ENCODE measurements around the gene PIP4K2A. TPM values are rescaled to one million over a fixed set of nuclear protein-coding genes. Genes with fewer than 3 reads are reported as not detected.

Gene PIP4K2A
- total and polyA plus RNA-seq, 2 experiments from 2014 or later: 39.9 to 40.1 TPM

- H3K4me2 ChIP-seq: no peak overlapping the region
- no peaks in the 10 kb centered on the region for H3K27me3 ChIP-seq (ENCODE audit: insufficient read depth)
- Mint-ChIP-seq H3K36me3 (ENCODE audit: low read depth) (peaks cover 53% of the 10 kb centered on the region), H3K27ac (no peak overlapping the region), H3K27me3 (ENCODE audit: insufficient read depth, low read depth, poor library complexity) (peaks cover 3% of the 10 kb centered on the region), H3K9me3 (peaks cover 3% of the 10 kb centered on the region; the same call in 2 of the 3 replicates), H3K4me1 (peaks cover 55% of the 10 kb centered on the region), H3K4me3 (no peak overlapping the region)
- no peak for DNase-seq (ENCODE audit: low spot score)
- H3K9me2 ChIP-seq (ENCODE audit: insufficient read depth): 0 out of 2 replicates have a peak, but pooled peaks cover 5% of the 10 kb centered on the region
- H3K27ac ChIP-seq (ENCODE audit: low read depth): no peak overlapping the region
- H2AFZ ChIP-seq: no peak overlapping the region
- peaks cover 70% of the 10 kb centered on the region for H3K79me2 ChIP-seq (replicated peaks; ENCODE audit: insufficient read depth)
- TF ChIP-seq REST (IDR thresholded peaks at IDR 0.05; ENCODE audit: unreplicated experiment) (no peak), POLR2AphosphoS5 (IDR thresholded peaks at IDR 0.05; ENCODE audit: low read depth) (no peak), JUNB (IDR thresholded peaks at IDR 0.05; ENCODE audit: unreplicated experiment) (no peak), ZNF462 (CRISPR knock-in tag; IDR thresholded peaks at IDR 0.05) (no peak), EZH2phosphoT487 (IDR thresholded peaks at IDR 0.05; ENCODE audit: unreplicated experiment) (no peak), NANOG (IDR thresholded peaks at IDR 0.05; ENCODE audit: borderline replicate concordance) (no peak), ETS1 (IDR thresholded peaks at IDR 0.05) (no peak), ZNF331 (CRISPR knock-in tag; IDR thresholded peaks at IDR 0.05; ENCODE audit: low read depth) (no peak), CTCF (conservative IDR thresholded peaks at IDR 0.05; ENCODE audit: low read depth in 2 of 2) (no peak), STAT1 (IDR thresholded peaks at IDR 0.05; ENCODE audit: unreplicated experiment) (no peak), EZH2 (IDR thresholded peaks at IDR 0.05; ENCODE audit: low read depth, unreplicated experiment) (no peak), CREB1 (CRISPR knock-in tag; IDR thresholded peaks at IDR 0.05; ENCODE audit: low read depth) (no peak), ZNF114 (CRISPR knock-in tag; IDR thresholded peaks at IDR 0.05) (no peak)
- H3K36me3 ChIP-seq (ENCODE audit: insufficient read depth): no peaks in the 10 kb centered on the region
- no peak overlapping the region for H3K4me3 ChIP-seq
- no peak for ATAC-seq
- H3F3A ChIP-seq (replicated peaks; ENCODE audit: low read depth): no peaks in the 10 kb centered on the region
- H4K20me1 ChIP-seq (replicated peaks; ENCODE audit: insufficient read depth): no peaks in the 10 kb centered on the region
- H3K4me1 ChIP-seq (ENCODE audit: insufficient read depth): peaks cover 35% of the 10 kb centered on the region
Measured at GRCh38 chr10:22611425-22612115, 102.8 kb downstream of the PIP4K2A start.
